HUES48 (cell line): ENCODE measurements around the gene EVI5.

Experiments
- H3K27ac ChIP-seq: one replicate; pipeline ENCODE4 v1.7.0; 2013; ENCODE audit warnings: low read depth, low read length, inconsistent platforms
- H3K27me3 ChIP-seq: 2 replicates; pipeline ENCODE4 v1.6.1; 2013; ENCODE audit warnings: mild to moderate bottlenecking, low read length; ENCODE audit not compliant: control insufficient read depth, insufficient read depth
- H3K36me3 ChIP-seq: 2 replicates; pipeline ENCODE4 v1.6.1; 2013; ENCODE audit warnings: low read length; ENCODE audit not compliant: control insufficient read depth, insufficient read depth
- H3K4me1 ChIP-seq: 2 replicates; pipeline ENCODE4 v1.6.1; 2013; ENCODE audit warnings: mild to moderate bottlenecking, low read length; ENCODE audit not compliant: control insufficient read depth, insufficient read depth
- H3K4me3 ChIP-seq: 2 replicates; pipeline ENCODE4 v1.5.1; 2013; ENCODE audit warnings: mild to moderate bottlenecking, low read depth, low read length
- H3K9ac ChIP-seq: 2 replicates; pipeline ENCODE4 v1.6.1; 2013; ENCODE audit warnings: mild to moderate bottlenecking, low read depth, low read length, moderate library complexity
- H3K9me3 ChIP-seq: 2 replicates; pipeline ENCODE4 v1.6.1; 2013; ENCODE audit warnings: low read length; ENCODE audit not compliant: control insufficient read depth, insufficient read depth

Gene EVI5

GRCh38 chr1:92473781-92474495 lies 311.0 kb downstream of the EVI5 start:
- H3K36me3 ChIP-seq, result no peaks in the 10 kb centered on the region
- no peak overlapping the region for H3K9ac ChIP-seq
- no peaks in the 10 kb centered on the region; the same call in 1 of the 2 replicates for H3K9me3 ChIP-seq
- H3K4me3 ChIP-seq, result no peak overlapping the region
- no peak overlapping the region for H3K27ac ChIP-seq
- H3K27me3 ChIP-seq, result peaks cover 51% of the 10 kb centered on the region
- H3K4me1 ChIP-seq, result 0 out of 2 replicates have a peak, but pooled peaks cover 8% of the 10 kb centered on the region

- Histone ChIP-seq H3K9me3 (no peaks in the 10 kb centered on the region), H3K4me3 (no peak overlapping the region), H3K4me1 (0 out of 2 replicates have a peak, but pooled peaks cover 8% of the 10 kb centered on the region), H3K9ac (no peak overlapping the region), H3K36me3 (no peaks in the 10 kb centered on the region), H3K27ac (no peak overlapping the region), H3K27me3 (peaks cover 14% of the 10 kb centered on the region)
These were observed 314.7 kb downstream of the EVI5 start for GRCh38 chr1:92470216-92470615.

- Histone ChIP-seq H3K36me3 (no peaks in the 10 kb centered on the region), H3K9ac (no peak overlapping the region), H3K27me3 (no peaks in the 10 kb centered on the region), H3K9me3 (no peaks in the 10 kb centered on the region), H3K4me1 (no peaks in the 10 kb centered on the region), H3K4me3 (no peak overlapping the region), H3K27ac (no peak overlapping the region)
These were observed 318.1 kb downstream of the EVI5 start for GRCh38 chr1:92466683-92467352.

GRCh38 chr1:92465256-92465647 lies 319.7 kb downstream of the EVI5 start:
- no peak overlapping the region for H3K9ac ChIP-seq
- H3K36me3 ChIP-seq, result no peaks in the 10 kb centered on the region
- H3K4me3 ChIP-seq, result no peak overlapping the region
- H3K27me3 ChIP-seq, result no peaks in the 10 kb centered on the region
- H3K9me3 ChIP-seq, result no peaks in the 10 kb centered on the region
- no peak overlapping the region for H3K27ac ChIP-seq
- no peaks in the 10 kb centered on the region for H3K4me1 ChIP-seq

- H3K36me3 ChIP-seq, result no peaks in the 10 kb centered on the region
- no peaks in the 10 kb centered on the region for H3K9me3 ChIP-seq
- H3K9ac ChIP-seq, result no peak overlapping the region
- H3K27me3 ChIP-seq, result no peaks in the 10 kb centered on the region
- no peak overlapping the region for H3K27ac ChIP-seq
- no peaks in the 10 kb centered on the region for H3K4me1 ChIP-seq
- H3K4me3 ChIP-seq, result no peak overlapping the region
These were observed 320.2 kb downstream of the EVI5 start for GRCh38 chr1:92464588-92465255.

GRCh38 chr1:92461364-92462097 lies 323.4 kb downstream of the EVI5 start:
- Histone ChIP-seq H3K36me3 (no peaks in the 10 kb centered on the region), H3K27ac (no peak overlapping the region), H3K4me1 (no peaks in the 10 kb centered on the region)

GRCh38 chr1:92459871-92460320 lies 325.0 kb downstream of the EVI5 start:
- no peak overlapping the region for H3K9ac ChIP-seq
- no peaks in the 10 kb centered on the region for H3K36me3 ChIP-seq
- no peaks in the 10 kb centered on the region for H3K27me3 ChIP-seq
- H3K9me3 ChIP-seq, result no peaks in the 10 kb centered on the region
- no peak overlapping the region for H3K27ac ChIP-seq
- no peak overlapping the region for H3K4me3 ChIP-seq
- no peaks in the 10 kb centered on the region for H3K4me1 ChIP-seq

More at GRCh38 chr1:92461364-92462097, 323.4 kb downstream of the EVI5 start:
- Histone ChIP-seq H3K27me3 (no peaks in the 10 kb centered on the region), H3K4me3 (no peak overlapping the region), H3K9ac (no peak overlapping the region), H3K9me3 (no peaks in the 10 kb centered on the region)
